PFSK-1 (cell line): Measurements from ENCODE around the gene DAPK1.

Source experiments
- POLR2AphosphoS5 ChIP-seq: IDR thresholded peaks from 2 replicates; pipeline ENCODE4 v1.6.1; 2012; ENCODE audit warnings: low read depth, mild to moderate bottlenecking, control low read depth, low read length, moderate library complexity
- SIN3A ChIP-seq: IDR thresholded peaks from 2 replicates; pipeline ENCODE4 v1.6.1; 2012; ENCODE audit warnings: mild to moderate bottlenecking, low read length, moderate library complexity, borderline replicate concordance; ENCODE audit not compliant: insufficient read depth
- TAF1 ChIP-seq: IDR thresholded peaks from 2 replicates; pipeline ENCODE4 v1.6.1; 2012; ENCODE audit warnings: low read length, control low read depth, borderline replicate concordance; ENCODE audit not compliant: insufficient read depth
- TF ChIP-seq, protein P1 (sequence below), 2 experiments: IDR thresholded peaks; 2 replicates each; pipeline versions ENCODE4 v1.6.1 to v1.8.0; 2011 to 2012; ENCODE audit warnings: low read depth in 2 of 2, low read length in 2 of 2, control low read depth in 1 of 2, inconsistent platforms in 1 of 2, mild to moderate bottlenecking in 1 of 2, moderate library complexity in 1 of 2; ENCODE audit not compliant: insufficient read depth in 1 of 2

DNA sequence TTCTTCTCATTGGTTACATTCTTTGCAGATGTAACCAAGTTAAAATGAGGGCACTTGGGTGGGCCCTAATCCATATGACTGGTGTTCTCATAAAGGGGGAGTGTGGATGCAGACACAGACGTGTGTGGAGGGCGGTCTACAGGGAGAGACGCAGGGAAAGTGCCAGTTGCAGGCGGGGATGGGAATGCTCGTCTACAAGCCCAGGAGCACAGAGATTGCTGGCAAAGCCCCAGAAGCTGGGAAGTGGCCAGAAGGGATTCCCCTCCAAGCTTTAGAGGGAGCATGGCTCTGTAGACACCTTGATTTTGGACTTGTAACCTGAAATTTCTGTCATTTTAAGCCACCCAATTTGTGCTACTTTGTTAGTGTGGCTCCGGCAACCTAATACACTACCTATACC lies 131.4 kb downstream of the DAPK1 start:
- TF ChIP-seq, protein P1, sequence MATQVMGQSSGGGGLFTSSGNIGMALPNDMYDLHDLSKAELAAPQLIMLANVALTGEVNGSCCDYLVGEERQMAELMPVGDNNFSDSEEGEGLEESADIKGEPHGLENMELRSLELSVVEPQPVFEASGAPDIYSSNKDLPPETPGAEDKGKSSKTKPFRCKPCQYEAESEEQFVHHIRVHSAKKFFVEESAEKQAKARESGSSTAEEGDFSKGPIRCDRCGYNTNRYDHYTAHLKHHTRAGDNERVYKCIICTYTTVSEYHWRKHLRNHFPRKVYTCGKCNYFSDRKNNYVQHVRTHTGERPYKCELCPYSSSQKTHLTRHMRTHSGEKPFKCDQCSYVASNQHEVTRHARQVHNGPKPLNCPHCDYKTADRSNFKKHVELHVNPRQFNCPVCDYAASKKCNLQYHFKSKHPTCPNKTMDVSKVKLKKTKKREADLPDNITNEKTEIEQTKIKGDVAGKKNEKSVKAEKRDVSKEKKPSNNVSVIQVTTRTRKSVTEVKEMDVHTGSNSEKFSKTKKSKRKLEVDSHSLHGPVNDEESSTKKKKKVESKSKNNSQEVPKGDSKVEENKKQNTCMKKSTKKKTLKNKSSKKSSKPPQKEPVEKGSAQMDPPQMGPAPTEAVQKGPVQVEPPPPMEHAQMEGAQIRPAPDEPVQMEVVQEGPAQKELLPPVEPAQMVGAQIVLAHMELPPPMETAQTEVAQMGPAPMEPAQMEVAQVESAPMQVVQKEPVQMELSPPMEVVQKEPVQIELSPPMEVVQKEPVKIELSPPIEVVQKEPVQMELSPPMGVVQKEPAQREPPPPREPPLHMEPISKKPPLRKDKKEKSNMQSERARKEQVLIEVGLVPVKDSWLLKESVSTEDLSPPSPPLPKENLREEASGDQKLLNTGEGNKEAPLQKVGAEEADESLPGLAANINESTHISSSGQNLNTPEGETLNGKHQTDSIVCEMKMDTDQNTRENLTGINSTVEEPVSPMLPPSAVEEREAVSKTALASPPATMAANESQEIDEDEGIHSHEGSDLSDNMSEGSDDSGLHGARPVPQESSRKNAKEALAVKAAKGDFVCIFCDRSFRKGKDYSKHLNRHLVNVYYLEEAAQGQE (IDR thresholded peaks at IDR 0.05; ENCODE audit: insufficient read depth in 1 of 2, low read depth in 2 of 2, low read length in 2 of 2) = no peak
- TF ChIP-seq TAF1 = no peak
- no peak for TF ChIP-seq SIN3A
- no peak for TF ChIP-seq POLR2AphosphoS5
